Ovary (tissue), 3 donors: ENCODE measurements around the gene TMED5.

Experiments used
- EP300 ChIP-seq: sonication (generic); formaldehyde crosslinking; IDR thresholded peaks from one replicate; pipeline ENCODE4 v1.6.1; 2017; ENCODE audit warnings: antibody characterized with exemption
- POLR2A ChIP-seq: fragments of 450-650 bp; IDR thresholded peaks from one replicate; pipeline ENCODE4 v1.6.1; 2017; ENCODE audit warnings: antibody characterized with exemption, mild to moderate bottlenecking, moderate library complexity
- TF ChIP-seq, protein P1 (sequence below), 3 donors: fragments of 450-650 bp in 2 of 3; fragments of 200-600 bp in 1 of 3; IDR thresholded peaks; one replicate each; pipeline versions ENCODE4 v1.5.1 to v1.8.0; 2016 to 2022; ENCODE audit warnings: antibody characterized with exemption in 3 of 3, mild to moderate bottlenecking in 1 of 3
- donor health status: DM: no; HTN: no; CAD: no.

DNA sequence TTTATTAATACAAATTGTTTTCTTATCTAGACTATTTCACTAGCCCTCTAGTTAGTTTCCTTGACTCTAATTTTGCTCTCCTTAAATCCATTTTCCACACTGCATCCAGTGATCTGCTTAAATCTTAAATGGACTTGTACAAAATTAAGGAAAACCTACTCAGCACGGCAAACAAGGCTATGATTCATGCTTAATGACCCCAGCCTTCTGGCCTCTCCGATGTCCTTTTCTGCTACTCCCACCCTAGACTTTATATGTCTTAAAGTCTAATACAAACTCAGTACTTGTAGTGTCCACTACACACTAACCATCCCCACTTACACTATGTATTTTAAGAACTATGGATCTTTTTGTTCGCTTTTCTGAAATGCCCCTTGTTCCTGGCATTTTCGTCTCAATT, 2.2 kb downstream of the TMED5 start:
- TF ChIP-seq, protein P1, sequence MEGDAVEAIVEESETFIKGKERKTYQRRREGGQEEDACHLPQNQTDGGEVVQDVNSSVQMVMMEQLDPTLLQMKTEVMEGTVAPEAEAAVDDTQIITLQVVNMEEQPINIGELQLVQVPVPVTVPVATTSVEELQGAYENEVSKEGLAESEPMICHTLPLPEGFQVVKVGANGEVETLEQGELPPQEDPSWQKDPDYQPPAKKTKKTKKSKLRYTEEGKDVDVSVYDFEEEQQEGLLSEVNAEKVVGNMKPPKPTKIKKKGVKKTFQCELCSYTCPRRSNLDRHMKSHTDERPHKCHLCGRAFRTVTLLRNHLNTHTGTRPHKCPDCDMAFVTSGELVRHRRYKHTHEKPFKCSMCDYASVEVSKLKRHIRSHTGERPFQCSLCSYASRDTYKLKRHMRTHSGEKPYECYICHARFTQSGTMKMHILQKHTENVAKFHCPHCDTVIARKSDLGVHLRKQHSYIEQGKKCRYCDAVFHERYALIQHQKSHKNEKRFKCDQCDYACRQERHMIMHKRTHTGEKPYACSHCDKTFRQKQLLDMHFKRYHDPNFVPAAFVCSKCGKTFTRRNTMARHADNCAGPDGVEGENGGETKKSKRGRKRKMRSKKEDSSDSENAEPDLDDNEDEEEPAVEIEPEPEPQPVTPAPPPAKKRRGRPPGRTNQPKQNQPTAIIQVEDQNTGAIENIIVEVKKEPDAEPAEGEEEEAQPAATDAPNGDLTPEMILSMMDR (IDR thresholded peaks at IDR 0.05): no peak
- TF ChIP-seq POLR2A (no peak), EP300 (no peak)
